GM12864 (cell line): ENCODE results near the gene C5orf47.

Source experiments
- DNase-seq: peaks from one replicate; pipeline ENCODE4 v3.0.0-alpha.2; 2011; ENCODE audit warnings: low read depth
- H3K4me3 ChIP-seq: 2 replicates; pipeline ENCODE4 v1.5.1; 2011; ENCODE audit warnings: mild to moderate bottlenecking, low read depth, low read length, control low read depth
- TF ChIP-seq, protein P1 (sequence below): IDR thresholded peaks from 2 replicates; pipeline ENCODE4 v1.5.1; 2011; ENCODE audit warnings: low read depth, mild to moderate bottlenecking, moderate library complexity, low read length, control low read depth, inconsistent platforms; ENCODE audit errors: missing control alignments

Gene C5orf47

DNA sequence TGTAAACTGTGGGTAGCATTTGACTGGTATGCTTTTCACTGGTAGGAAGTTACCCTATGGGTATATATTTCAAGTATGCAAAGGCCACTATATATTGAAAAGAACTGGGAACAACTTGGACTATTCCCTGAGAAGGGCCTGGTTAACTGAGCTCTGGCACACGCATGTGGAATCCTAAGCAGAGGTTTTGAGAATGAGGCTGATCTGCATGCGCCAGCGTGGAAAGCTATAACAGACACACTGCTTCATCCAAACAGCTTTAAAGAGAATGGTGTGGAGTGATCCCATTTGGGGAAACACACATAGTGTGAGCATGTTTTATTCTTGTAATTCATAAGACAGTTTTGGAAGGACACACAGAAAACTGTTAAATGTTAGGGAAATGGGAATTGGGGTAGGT lies 64.9 kb downstream of the C5orf47 start:
- DNase-seq = no peak
- no peak overlapping the region for H3K4me3 ChIP-seq
- TF ChIP-seq, protein P1, sequence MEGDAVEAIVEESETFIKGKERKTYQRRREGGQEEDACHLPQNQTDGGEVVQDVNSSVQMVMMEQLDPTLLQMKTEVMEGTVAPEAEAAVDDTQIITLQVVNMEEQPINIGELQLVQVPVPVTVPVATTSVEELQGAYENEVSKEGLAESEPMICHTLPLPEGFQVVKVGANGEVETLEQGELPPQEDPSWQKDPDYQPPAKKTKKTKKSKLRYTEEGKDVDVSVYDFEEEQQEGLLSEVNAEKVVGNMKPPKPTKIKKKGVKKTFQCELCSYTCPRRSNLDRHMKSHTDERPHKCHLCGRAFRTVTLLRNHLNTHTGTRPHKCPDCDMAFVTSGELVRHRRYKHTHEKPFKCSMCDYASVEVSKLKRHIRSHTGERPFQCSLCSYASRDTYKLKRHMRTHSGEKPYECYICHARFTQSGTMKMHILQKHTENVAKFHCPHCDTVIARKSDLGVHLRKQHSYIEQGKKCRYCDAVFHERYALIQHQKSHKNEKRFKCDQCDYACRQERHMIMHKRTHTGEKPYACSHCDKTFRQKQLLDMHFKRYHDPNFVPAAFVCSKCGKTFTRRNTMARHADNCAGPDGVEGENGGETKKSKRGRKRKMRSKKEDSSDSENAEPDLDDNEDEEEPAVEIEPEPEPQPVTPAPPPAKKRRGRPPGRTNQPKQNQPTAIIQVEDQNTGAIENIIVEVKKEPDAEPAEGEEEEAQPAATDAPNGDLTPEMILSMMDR = no peak
